HCT116 (cell line): Measurements from ENCODE around the gene MTFR1L.

Source experiments
- ATF3 ChIP-seq: IDR thresholded peaks from 2 replicates; pipeline ENCODE4 v1.6.1; 2012
- CEBPB ChIP-seq: IDR thresholded peaks from 2 replicates; pipeline ENCODE4 v1.6.1; 2012; ENCODE audit warnings: low read depth
- CTCF ChIP-seq, 3 experiments: fragments of 200-600 bp in 1 of 3; sonication (generic) in 1 of 3; IDR thresholded peaks in 2 of 3; conservative IDR thresholded peaks in 1 of 3; 2 replicates each; pipeline ENCODE4 v1.5.1; 2012 to 2017; ENCODE audit warnings: low read depth in 2 of 3, low read length in 2 of 3, antibody characterized with exemption in 1 of 3, borderline replicate concordance in 1 of 3, control low read depth in 1 of 3, mild to moderate bottlenecking in 1 of 3, mixed read lengths in 1 of 3, mixed run types in 1 of 3, moderate library complexity in 1 of 3; ENCODE audit not compliant: insufficient read depth in 1 of 3
- EZH2 ChIP-seq: fragments of 200-600 bp; sonication (generic); IDR thresholded peaks from 2 replicates; pipeline ENCODE4 v1.6.1; 2017; ENCODE audit warnings: antibody characterized with exemption, mixed run types
- JUND ChIP-seq: IDR thresholded peaks from 2 replicates; pipeline ENCODE4 v1.6.1; 2012
- MAX ChIP-seq: IDR thresholded peaks from 2 replicates; pipeline ENCODE4 v1.6.1; 2012
- POLR2A ChIP-seq: IDR thresholded peaks from 2 replicates; pipeline ENCODE4 v1.7.0; 2011; ENCODE audit warnings: borderline replicate concordance; ENCODE audit not compliant: insufficient read depth, insufficient read length; ENCODE audit errors: extremely low read depth
- SIN3A ChIP-seq: IDR thresholded peaks from 2 replicates; pipeline ENCODE4 v1.6.1; 2012; ENCODE audit warnings: low read depth
- YY1 ChIP-seq: IDR thresholded peaks from 2 replicates; pipeline ENCODE4 v1.6.1; 2011; ENCODE audit warnings: low read length, low read depth, moderate library complexity, mild to moderate bottlenecking; ENCODE audit not compliant: insufficient replicate concordance; ENCODE audit errors: extremely low read depth

- no peak for TF ChIP-seq ATF3
- no peak for TF ChIP-seq CTCF (IDR thresholded peaks at IDR 0.05 in 2 of 3, conservative IDR thresholded peaks at IDR 0.05 in 1 of 3; ENCODE audit: borderline replicate concordance in 1 of 3, insufficient read depth in 1 of 3, low read depth in 2 of 3, low read length in 2 of 3)
- no peak for TF ChIP-seq CEBPB
- no peak for TF ChIP-seq YY1
- no peak for TF ChIP-seq JUND
- no peak for TF ChIP-seq SIN3A
- no peak for TF ChIP-seq EZH2
- no peak for TF ChIP-seq POLR2A
- TF ChIP-seq MAX: no peak
Observed at GRCh38 chr1:25774206-25774803, 45.4 kb upstream of the MTFR1L start.
